ENCODE measurements around the gene UBE2Q1. TPM values are rescaled to one million over a fixed set of nuclear protein-coding genes. Genes with fewer than 3 reads are reported as not detected.

The UBE2Q1 gene
- total RNA-seq, 1 donor from 2014 or later: 93.3 TPM

GRCh38 chr1:154589780-154590179 is 31.3 kb upstream of the UBE2Q1 start:
- Mint-ChIP-seq H3K27me3 (ENCODE audit: insufficient read depth) (no peaks in the 10 kb centered on the region), H3K27ac (peak overlapping the region; percentile 71), H3K9me3 (no peaks in the 10 kb centered on the region), H3K36me3 (ENCODE audit: low read depth) (peaks cover 81% of the 10 kb centered on the region), H3K4me1 (ENCODE audit: low read depth) (peaks cover 25% of the 10 kb centered on the region), H3K4me3 (no peak overlapping the region)
- DNase-seq (ENCODE audit: low spot score): no peak
- intact Hi-C loops (cut with micrococcal nuclease): no loop called here

- peaks cover 14% of the 10 kb centered on the region for H3K4me1 Mint-ChIP-seq (ENCODE audit: low read depth)
- intact Hi-C loops (cut with micrococcal nuclease): no loop called here
- no peaks in the 10 kb centered on the region for H3K9me3 Mint-ChIP-seq
- H3K27ac Mint-ChIP-seq: no peak overlapping the region
- no peak for DNase-seq (ENCODE audit: low spot score)
- no peak overlapping the region for H3K4me3 Mint-ChIP-seq
- peaks cover 80% of the 10 kb centered on the region for H3K36me3 Mint-ChIP-seq (ENCODE audit: low read depth)
- no peaks in the 10 kb centered on the region for H3K27me3 Mint-ChIP-seq (ENCODE audit: insufficient read depth)
Measured at GRCh38 chr1:154586641-154587040, 28.2 kb upstream of the UBE2Q1 start.

GRCh38 chr1:154586231-154586630 is 27.8 kb upstream of the UBE2Q1 start:
- intact Hi-C loops (cut with micrococcal nuclease): no loop called here
- H3K36me3 Mint-ChIP-seq (ENCODE audit: low read depth): peaks cover 78% of the 10 kb centered on the region
- peaks cover 14% of the 10 kb centered on the region for H3K4me1 Mint-ChIP-seq (ENCODE audit: low read depth)
- no peaks in the 10 kb centered on the region for H3K9me3 Mint-ChIP-seq
- DNase-seq (ENCODE audit: low spot score): no peak
- H3K27me3 Mint-ChIP-seq (ENCODE audit: insufficient read depth): no peaks in the 10 kb centered on the region
- no peak overlapping the region for H3K4me3 Mint-ChIP-seq
- H3K27ac Mint-ChIP-seq: no peak overlapping the region

- Mint-ChIP-seq H3K27ac (no peak overlapping the region), H3K4me1 (ENCODE audit: low read depth) (peaks cover 6% of the 10 kb centered on the region), H3K27me3 (ENCODE audit: insufficient read depth) (no peaks in the 10 kb centered on the region), H3K36me3 (ENCODE audit: low read depth) (peaks cover 70% of the 10 kb centered on the region), H3K9me3 (no peaks in the 10 kb centered on the region), H3K4me3 (no peak overlapping the region)
- intact Hi-C loops (cut with micrococcal nuclease): no loop called here
- DNase-seq (ENCODE audit: low spot score): no peak
Measured at GRCh38 chr1:154584267-154584994, 26.0 kb upstream of the UBE2Q1 start.

- Mint-ChIP-seq H3K27ac (no peak overlapping the region), H3K4me3 (no peak overlapping the region), H3K27me3 (ENCODE audit: insufficient read depth) (no peaks in the 10 kb centered on the region)
Measured at GRCh38 chr1:154583773-154584172, 25.3 kb upstream of the UBE2Q1 start.

GRCh38 chr1:154582885-154583284 is 24.4 kb upstream of the UBE2Q1 start:
- intact Hi-C loops (cut with micrococcal nuclease): no loop called here
- DNase-seq (ENCODE audit: low spot score): no peak
- Mint-ChIP-seq H3K27ac (no peak overlapping the region), H3K4me3 (no peak overlapping the region), H3K4me1 (ENCODE audit: low read depth) (no peaks in the 10 kb centered on the region), H3K27me3 (ENCODE audit: insufficient read depth) (no peaks in the 10 kb centered on the region), H3K9me3 (no peaks in the 10 kb centered on the region), H3K36me3 (ENCODE audit: low read depth) (peaks cover 63% of the 10 kb centered on the region)

More at GRCh38 chr1:154583773-154584172, 25.3 kb upstream of the UBE2Q1 start:
- intact Hi-C loops (cut with micrococcal nuclease): no loop called here
- no peak for DNase-seq (ENCODE audit: low spot score)
- H3K36me3 Mint-ChIP-seq (ENCODE audit: low read depth): peaks cover 67% of the 10 kb centered on the region
- no peaks in the 10 kb centered on the region for H3K9me3 Mint-ChIP-seq
- peaks cover 3% of the 10 kb centered on the region for H3K4me1 Mint-ChIP-seq (ENCODE audit: low read depth)

GRCh38 chr1:154581766-154582165 is 23.3 kb upstream of the UBE2Q1 start:
- intact Hi-C loops (cut with micrococcal nuclease): no loop called here
- H3K36me3 Mint-ChIP-seq (ENCODE audit: low read depth): peaks cover 55% of the 10 kb centered on the region

GRCh38 chr1:154579374-154579773 is 20.9 kb upstream of the UBE2Q1 start:
- intact Hi-C loops (cut with micrococcal nuclease): no loop called here
- Mint-ChIP-seq H3K27me3 (ENCODE audit: insufficient read depth) (no peaks in the 10 kb centered on the region), H3K27ac (peak overlapping the region; percentile 43), H3K4me1 (ENCODE audit: low read depth) (no peaks in the 10 kb centered on the region), H3K4me3 (no peak overlapping the region), H3K9me3 (no peaks in the 10 kb centered on the region), H3K36me3 (ENCODE audit: low read depth) (peaks cover 36% of the 10 kb centered on the region)
- DNase-seq (ENCODE audit: low spot score): no peak

More at GRCh38 chr1:154581766-154582165, 23.3 kb upstream of the UBE2Q1 start:
- H3K4me3 Mint-ChIP-seq: no peak overlapping the region
- H3K4me1 Mint-ChIP-seq (ENCODE audit: low read depth): no peaks in the 10 kb centered on the region
- DNase-seq (ENCODE audit: low spot score): no peak
- H3K27ac Mint-ChIP-seq: no peak overlapping the region
- no peaks in the 10 kb centered on the region for H3K27me3 Mint-ChIP-seq (ENCODE audit: insufficient read depth)
- H3K9me3 Mint-ChIP-seq: no peaks in the 10 kb centered on the region

- H3K4me3 Mint-ChIP-seq: no peak overlapping the region
- no peaks in the 10 kb centered on the region for H3K27me3 Mint-ChIP-seq (ENCODE audit: insufficient read depth)
- intact Hi-C loops (cut with micrococcal nuclease): no loop called here
- DNase-seq (ENCODE audit: low spot score): no peak
- H3K9me3 Mint-ChIP-seq: no peaks in the 10 kb centered on the region
- H3K27ac Mint-ChIP-seq: no peak overlapping the region
- peaks cover 25% of the 10 kb centered on the region for H3K36me3 Mint-ChIP-seq (ENCODE audit: low read depth)
- H3K4me1 Mint-ChIP-seq (ENCODE audit: low read depth): no peaks in the 10 kb centered on the region
Measured at GRCh38 chr1:154578058-154578418, 19.6 kb upstream of the UBE2Q1 start.

- no peak overlapping the region for H3K27ac Mint-ChIP-seq
- H3K9me3 Mint-ChIP-seq: no peaks in the 10 kb centered on the region
- intact Hi-C loops (cut with micrococcal nuclease): no loop called here
- H3K4me3 Mint-ChIP-seq: no peak overlapping the region
- no peaks in the 10 kb centered on the region for H3K27me3 Mint-ChIP-seq (ENCODE audit: insufficient read depth)
- H3K36me3 Mint-ChIP-seq (ENCODE audit: low read depth): peaks cover 25% of the 10 kb centered on the region
- H3K4me1 Mint-ChIP-seq (ENCODE audit: low read depth): no peaks in the 10 kb centered on the region
- DNase-seq (ENCODE audit: low spot score): no peak
Measured at GRCh38 chr1:154577346-154578057, 19.0 kb upstream of the UBE2Q1 start.

GRCh38 chr1:154575951-154576566 is 17.6 kb upstream of the UBE2Q1 start:
- Mint-ChIP-seq H3K9me3 (no peaks in the 10 kb centered on the region), H3K27ac (peak overlapping the region; percentile 47), H3K4me1 (ENCODE audit: low read depth) (no peaks in the 10 kb centered on the region), H3K36me3 (ENCODE audit: low read depth) (peaks cover 20% of the 10 kb centered on the region), H3K4me3 (no peak overlapping the region), H3K27me3 (ENCODE audit: insufficient read depth) (no peaks in the 10 kb centered on the region)
- DNase-seq (ENCODE audit: low spot score): no peak
- intact Hi-C loops (cut with micrococcal nuclease): no loop called here

GRCh38 chr1:154575147-154575927 is 16.9 kb upstream of the UBE2Q1 start:
- no peak overlapping the region for H3K27ac Mint-ChIP-seq
- peaks cover 18% of the 10 kb centered on the region for H3K36me3 Mint-ChIP-seq (ENCODE audit: low read depth)
- no peaks in the 10 kb centered on the region for H3K9me3 Mint-ChIP-seq
- intact Hi-C loops (cut with micrococcal nuclease): no loop called here
- H3K27me3 Mint-ChIP-seq (ENCODE audit: insufficient read depth): peaks cover 1% of the 10 kb centered on the region
- no peaks in the 10 kb centered on the region for H3K4me1 Mint-ChIP-seq (ENCODE audit: low read depth)
- DNase-seq (ENCODE audit: low spot score): no peak
- no peak overlapping the region for H3K4me3 Mint-ChIP-seq
